CD4-positive, alpha-beta T cell treated with Interleukin-17A for 1 hour (primary cell): ENCODE results near the gene AQP12A.
"Not testable (repeated sequence)": the region's sequence is repeated elsewhere in the genome, so short reads cannot be mapped to it uniquely, and the experiment has no call there.

Experiments used
- DNase-seq: peaks from one replicate; pipeline ENCODE4 v3.0.0-alpha.2; 2020

Gene AQP12A

DNA sequence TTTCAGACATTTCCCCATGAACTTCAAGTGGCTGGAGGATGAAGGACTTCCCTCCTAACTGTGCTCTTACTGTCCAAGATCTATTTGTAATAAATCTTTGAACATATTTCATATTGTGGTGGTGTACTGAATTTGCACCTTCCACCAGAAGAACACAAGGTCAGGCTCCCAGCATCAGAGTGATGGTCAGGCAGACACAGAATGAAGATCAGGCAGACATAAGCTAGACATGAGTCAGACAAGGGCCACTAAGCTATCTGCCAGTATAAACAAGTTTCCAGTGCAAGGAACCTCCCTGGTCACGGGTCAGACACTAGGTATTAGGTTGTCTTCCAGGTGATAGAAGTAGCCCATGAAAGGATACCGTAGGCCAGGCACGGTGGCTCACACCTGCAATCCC lies 29.0 kb upstream of the AQP12A start:
- no peak for DNase-seq

DNA sequence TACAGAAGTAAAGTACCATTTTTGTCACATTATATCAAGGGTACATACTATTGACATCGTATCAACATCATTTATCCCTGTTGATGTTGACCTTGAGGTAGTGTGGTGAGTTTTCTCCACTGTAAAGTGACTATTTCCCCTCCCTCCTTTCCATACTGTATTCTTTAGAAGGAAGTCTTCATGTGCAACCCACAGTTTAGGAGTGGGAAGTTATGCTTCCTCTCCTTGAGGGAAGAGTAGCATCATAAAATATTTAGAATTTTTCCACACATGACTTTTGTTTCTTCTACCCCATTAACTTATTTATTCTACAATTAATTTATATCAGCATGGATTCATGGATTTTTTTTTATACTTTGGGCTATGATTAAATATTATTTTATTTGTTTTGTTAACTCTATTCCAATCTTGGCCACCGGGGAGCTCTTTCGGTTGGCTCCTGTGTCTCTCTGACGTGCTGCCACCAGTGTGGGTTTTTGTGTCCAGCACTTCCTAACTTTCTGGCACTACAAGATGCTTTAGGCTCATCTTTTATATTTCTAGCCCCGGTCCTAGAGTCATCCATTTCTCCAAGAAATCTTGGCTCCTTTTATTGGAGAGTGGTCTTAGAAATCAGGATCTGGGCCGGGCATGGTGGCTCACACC lies 28.0 kb upstream of the AQP12A start:
- no peak for DNase-seq

DNA sequence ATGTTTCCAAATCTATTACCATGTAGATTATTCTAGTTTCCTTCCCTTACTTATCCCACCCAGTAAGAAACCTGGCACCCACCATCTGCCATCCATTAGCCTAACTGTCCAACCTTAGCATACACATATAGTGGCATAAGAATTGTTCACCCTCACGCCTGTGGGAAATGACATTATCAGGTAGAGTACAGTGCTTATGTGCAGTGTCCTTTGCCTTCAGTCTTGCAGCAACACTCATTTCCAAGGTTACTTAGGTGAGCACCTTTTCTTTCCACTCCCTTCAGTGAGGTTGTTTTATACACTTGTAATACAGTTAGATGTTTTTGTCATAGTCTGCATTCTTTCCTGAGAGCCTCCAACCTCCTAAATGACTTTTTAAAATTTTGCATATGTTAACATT lies 27.0 kb upstream of the AQP12A start:
- DNase-seq, result no peak

DNA sequence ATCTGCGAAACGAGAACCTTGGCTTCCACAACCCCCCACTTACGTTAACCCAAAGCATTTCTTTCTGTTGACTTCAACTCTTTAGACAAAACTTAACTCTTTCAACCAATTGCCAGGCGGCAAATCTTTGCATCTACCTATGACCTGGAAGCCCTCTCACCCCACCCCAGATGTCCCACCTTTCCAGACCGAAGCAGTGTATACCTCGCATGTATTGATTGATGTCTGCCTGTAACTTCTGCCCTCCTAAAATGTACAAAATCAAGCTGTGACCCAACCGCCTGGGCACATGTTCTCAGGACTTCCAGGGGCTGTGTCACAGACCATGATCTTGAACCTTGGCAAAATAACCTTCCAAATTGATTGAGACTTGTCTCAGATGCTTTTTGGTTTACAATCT lies 21.3 kb upstream of the AQP12A start:
- DNase-seq, result no peak

DNA sequence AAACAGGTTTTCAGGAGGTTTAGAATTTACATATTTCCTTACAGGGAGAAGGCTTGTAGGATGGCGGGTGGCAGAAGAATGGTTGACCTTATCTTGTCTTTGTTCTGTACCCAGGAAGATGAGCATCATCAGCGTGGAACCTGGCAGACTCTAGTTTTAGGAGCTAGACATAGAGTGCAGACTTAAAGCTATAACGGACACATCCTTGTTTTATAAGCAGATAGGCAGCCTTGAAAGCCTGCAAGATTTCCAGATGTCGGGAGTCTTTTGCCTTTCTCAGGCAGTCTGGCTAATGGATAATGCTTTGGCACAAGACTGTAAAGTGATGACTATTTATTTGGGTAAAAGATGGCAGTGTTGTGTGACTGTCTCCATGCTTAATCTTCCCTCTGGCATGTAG lies 20.7 kb upstream of the AQP12A start:
- no peak for DNase-seq

DNA sequence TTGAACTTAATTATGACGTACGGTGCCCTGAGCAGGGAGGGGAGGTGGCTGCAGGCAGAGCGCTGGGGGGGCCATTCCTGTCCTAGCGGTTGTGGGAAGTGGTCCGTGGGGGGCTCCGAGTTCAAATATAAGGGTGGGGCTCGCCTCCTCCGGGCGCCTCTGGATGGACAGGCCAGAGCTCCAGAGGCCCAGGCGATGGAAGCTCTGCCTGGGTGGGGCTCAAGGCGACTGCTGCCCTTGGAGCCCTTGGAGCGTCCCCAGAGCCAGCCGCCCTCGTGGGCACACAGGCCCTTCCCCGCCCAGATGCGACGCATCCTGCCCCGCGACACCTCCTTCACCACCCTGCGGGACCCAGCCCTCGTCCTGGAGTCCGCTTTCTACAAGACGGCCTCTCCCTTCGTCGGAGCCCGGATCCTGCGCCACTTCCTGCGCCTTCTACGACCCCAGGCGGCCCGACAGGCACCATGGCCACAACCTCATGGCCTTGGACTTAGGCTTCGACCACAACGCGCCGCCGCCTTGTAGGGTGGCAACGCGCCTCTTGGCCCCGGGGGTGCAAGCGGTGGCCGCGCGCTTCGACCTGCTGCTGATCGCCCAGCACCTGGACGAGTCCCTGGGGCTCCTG lies 19.5 kb upstream of the AQP12A start:
- DNase-seq, result no peak

DNA sequence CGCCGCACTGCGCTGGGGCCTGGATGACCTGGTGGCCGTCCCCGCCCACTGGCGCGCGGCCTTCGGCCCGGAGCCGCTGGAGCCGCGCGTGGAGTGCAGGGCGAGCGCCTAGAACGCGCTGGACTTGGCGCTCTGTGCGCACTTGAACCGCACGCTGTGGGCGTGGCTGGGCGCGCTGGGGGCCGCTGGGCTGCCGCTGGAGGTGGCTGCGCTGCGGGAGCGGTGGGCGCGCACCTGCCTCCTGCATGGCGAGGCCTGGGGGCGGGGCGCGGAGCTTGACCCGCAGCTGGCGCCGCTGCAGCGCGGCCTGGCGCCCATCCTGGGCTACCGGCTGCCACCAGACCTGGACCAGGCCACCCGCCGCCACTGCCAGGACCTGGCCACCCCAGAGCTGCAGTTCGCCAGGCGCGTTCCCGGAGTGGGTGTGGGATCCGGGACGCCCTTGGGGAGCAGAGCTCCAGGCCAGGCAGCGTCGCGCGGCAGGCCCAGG lies 18.9 kb upstream of the AQP12A start:
- no peak for DNase-seq

DNA sequence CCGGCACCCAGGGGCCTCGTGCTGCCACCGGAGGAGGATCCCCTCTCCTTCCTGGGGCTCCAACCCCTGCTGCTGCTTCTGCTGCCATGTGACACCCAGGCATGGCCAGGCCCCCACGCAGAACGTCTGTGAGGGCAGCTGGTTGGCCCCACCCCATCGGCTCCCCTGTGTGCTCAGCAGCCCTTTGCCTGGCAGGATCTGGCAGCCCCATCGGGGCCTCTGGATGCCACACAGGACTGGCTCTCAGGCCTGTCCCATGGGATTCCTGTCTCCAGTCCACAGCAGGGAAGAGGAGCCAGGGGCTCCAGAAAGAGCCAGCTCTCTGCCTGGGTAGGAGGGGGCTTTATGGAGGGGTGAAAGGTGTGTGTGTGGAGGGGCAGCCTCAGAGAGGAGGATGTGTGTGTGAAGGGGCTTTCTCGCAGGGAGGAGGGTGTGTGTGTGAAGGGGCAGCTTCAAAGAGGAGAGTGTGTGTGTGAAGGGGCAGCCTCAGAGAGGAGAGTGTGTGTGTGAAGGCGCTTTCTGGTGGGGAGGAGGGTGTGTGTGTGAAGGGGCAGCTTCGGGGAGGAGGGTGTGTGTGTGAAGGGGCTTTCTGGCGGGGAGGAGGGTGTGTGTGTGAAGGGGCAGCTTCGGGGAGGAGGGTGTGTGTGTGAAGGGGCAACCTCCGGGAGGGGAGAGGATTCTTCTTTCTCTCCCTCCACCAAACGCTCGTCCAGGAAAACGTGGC lies 17.0 kb upstream of the AQP12A start:
- not testable (repeated sequence) for DNase-seq

DNA sequence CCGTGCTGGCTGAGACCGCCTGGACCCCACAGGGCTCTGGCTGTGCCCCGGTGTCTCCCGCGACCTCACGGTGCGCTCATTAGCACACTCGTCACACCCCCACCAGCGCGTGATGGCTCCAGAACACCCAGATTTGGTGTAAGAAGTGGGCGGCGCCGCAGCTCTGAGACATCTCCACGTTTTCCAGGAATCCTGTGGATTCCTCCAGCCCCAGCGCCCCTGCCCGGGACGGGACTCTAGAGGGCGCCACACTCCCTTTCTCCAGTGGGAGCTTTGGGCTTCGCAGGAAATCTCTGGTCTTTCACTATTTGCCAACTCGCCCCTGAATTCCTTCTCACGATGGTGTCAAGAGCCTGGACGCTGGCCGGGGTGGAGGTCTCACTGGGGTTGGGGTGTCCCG lies 16.3 kb upstream of the AQP12A start:
- DNase-seq, result not testable (repeated sequence)

DNA sequence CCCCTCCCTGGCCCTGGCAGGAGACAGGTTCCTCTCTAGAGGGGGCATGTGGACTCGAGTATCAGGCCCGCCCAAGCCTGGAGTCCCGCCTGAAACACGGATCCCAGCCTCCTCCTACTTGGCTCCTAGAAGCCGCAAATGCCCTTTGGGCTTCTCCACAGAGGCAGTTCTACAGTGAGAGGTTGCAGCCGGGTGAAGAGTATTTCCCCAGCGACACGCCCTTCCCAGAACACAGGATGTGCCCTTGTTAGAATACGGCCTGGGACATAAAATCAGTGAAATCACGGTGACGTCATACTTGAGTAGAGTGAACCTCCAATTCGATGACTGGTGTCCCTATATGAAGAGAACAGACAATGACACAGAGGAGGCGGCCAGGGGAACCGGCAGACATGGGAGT lies 13.6 kb upstream of the AQP12A start:
- not testable (repeated sequence) for DNase-seq

DNA sequence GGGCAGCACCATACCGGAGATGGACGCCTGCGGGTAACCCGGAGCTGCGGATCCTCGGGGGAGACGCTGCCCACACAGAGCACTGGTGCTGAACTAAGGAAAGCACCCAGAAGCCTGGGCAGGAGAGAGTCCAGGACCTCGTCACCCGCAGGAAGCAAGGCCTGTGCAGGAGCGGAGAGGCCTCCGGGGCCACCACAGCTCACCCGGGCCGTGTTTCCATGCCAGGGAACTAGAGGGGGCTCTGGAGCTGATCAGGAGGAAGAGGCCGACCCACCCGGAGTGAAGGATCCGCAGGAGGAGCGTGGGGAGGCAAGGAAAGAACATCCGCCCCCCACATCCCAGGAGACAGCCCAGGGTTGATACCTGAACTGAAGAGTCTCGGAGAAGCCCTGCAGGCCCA lies 12.8 kb upstream of the AQP12A start:
- DNase-seq, result not testable (repeated sequence)

DNA sequence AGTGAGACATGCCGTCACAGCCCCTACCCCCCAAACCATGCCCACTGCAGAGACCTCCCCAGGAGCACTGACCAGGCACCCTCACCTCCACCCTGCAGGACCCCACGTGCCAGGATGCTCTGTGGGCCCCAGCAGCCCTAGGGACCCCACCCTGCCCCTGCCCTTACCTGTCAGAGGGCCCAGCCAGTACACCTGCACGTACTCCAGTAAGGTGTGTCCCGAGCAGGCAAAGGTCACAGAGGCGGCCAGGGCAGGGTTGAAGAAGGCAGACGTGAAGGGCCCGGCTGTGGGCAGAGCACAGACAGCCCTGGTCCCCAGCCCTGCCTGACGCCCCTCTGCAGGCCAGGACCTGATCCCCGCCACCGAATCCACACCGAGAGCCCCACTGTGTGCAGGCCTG lies 11.5 kb upstream of the AQP12A start:
- DNase-seq, result not testable (repeated sequence)

DNA sequence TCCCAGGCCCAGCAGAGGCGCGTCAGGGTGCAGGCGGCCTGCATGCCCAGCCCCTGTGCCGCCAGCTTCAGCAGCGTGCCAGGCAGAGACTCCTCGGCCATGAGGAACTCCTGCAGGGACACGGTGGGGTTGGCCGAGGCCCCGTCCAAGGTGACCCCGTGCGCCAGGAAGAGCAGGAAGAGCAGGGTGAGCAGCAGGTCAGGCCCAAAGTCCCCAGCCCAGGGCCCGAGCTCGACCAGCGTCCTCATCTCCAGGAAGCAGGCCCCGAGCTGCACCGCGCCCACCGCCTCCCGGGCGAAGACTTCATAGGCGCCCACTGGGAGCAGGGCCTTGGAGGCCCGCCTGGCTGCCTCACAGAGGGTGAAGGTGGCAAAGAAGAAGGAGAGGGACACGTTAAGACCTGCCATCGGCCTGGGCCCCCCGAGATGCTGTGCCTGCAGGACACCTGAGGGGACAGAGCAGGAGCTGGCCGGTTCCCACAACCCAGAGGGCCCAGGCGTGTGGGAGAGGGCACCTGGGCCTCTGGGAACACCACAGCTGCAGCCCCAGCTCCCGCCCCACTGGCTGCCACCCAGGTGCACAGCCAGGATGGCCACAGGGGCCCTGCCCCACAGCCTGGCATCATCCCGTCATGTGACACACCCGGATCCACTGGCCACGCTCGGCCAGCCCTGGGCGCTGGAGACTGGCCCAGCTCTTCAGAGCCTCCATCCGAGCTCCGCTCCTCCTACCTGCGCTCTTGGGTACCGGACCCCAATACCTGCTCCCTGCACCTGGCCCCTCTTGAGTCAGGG lies 9.0 kb upstream of the AQP12A start, which contains the start of gene AQP12B:
Gene AQP12B (minus strand): TSS at position 455 of the 794 bp plus-strand sequence. CDS start 48 bp downstream, at position 407.
- not testable (repeated sequence) for DNase-seq

DNA sequence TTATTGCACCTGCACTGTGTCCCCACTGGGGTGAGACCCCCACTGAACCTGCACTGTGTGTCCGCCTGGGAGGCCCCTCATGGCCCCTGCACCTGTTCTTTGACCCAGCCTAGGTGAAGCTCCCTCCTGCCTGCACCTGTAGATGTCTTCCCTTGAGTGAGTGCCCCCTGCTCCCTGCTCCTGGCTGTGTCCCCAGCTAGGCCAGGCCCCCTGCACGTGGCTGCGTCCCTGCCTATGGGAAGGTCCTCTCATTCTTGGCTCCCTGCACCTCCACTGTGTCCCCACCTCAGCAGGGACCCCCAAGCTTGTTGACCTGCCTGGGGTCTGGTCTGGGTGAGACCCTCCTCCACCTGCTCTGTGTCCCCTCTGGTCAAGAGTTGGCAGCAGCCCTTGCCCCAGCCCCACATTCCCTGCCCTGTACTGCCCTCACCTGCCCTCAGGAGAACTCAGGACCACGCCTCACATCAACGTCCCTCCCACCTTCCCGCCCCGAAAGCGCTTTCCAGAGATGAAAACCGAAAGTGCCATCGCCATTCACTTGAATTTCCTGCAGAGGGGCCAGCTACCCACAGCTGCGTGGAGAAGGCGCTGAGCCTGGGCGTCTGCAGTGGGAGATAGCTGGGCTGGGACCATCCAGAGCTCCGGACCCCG lies 8.2 kb upstream of the AQP12A start:
- not testable (repeated sequence) for DNase-seq

DNA sequence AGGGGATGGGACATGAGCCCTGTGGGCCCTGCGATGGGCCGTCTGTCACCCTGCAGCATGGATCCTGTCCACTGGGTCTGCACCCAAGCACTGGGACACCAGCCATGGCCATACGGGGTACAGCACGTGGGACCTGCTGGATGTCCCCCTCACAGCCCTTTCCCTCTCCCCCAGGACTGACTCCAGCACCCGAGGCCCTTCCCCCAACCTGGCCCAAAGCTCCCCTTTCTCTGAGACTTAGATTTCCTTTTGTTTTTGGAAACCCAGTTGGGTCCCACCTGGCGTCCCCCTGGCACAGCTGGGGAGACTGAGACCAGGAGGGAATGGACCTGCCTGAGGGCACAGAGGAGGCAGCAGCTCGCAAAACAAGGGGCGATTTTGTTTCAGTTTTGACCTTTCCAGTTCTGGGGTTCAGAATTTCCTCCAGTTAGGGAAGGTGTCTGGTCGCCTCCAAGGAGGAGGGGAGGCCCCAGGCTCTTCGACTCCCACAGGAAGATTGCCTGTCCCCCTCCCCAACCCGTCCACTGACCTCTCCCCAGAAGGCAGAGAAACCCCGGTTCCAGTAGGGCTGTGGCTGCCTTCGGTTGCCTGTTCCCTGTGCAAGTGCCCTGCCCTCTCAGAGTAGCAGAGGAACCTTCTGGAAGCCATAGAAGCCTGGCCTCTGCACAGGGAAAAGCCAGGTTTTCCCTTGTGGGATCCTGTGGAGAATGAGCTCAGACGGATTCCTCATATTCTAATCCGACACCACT lies 7.5 kb upstream of the AQP12A start:
- DNase-seq, result not testable (repeated sequence)

DNA sequence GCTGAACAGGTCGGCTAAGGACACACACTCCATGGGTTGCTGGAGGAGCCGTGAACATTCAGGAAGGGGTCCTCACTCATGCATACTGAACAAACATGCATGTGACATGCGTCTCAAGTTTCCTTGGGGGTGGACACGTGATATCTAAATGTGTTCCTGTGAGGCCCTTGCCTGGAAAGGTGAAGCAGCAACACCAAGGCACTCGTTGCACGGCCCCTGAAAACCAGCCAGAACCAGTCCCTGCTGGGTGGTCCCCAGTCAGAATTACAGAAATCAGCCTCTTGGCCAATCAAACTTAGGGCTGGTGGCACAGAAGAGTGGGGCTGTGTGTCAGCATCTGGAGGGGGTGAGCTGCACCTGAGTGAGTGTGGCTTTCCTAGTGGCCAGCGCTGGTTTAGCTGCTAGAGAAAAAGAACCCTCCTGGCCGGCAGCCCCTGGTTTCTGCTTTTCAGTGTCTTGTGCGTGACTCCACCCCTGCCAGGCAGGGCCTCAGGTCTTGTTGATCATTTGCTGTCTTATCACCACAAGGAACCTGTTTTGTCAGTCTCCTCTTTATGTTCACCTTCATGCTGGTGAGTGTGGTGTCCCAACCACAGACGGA lies 5.8 kb upstream of the AQP12A start:
- no peak for DNase-seq

DNA sequence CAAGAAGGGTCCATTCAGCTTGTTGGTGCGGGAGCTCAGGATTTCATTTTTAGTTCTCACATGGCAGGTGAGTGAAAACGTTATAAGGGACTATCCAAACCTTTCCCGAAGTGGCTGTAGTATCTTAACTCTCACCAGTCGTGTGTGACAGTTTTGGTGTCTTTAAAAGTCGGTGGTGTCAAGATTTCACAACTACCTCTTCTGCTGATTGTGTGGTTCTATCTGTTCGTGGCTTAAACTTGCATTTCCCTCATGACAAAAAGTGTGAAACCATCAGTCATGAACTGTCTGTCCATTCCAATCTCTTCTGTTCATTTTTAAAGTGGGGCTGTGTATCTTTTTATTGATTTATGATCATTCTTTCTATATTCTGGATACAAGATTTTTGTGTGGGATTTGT lies 5.2 kb upstream of the AQP12A start:
- DNase-seq, result no peak

DNA sequence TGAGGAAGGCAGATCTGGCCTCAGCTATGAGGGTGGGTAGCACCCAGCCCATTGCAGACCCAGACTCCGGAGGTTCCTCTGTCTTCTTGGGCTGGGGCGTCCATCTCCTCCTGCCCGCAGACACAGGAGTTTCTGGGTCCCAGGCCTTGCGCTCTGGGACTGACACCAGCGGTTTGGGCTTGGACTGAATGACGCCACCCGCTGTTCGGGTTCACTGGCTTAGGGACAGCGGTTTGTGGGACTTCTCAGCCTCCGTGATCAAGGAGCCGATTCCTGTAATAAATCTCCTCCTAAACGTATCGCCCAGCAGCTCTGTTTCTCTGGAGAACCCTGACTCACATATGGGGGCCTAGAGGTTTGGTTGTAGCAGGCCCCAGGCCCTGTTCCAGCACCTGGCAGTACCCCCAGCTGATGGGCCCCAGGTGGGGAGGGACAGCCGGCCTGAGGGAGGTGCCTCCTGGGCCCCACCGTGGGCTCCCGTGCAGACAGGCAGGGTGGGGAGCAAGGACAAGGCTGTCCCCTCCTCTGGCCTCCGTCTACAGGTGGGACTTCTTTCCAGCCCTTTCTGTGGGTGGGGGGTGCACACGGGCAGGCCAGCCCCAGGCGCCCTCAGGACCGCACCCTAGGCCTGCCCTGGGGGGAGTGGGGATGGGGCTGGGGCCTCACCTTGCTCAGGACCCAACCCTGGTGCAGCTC lies 4.5 kb upstream of the AQP12A start:
- no peak for DNase-seq

DNA sequence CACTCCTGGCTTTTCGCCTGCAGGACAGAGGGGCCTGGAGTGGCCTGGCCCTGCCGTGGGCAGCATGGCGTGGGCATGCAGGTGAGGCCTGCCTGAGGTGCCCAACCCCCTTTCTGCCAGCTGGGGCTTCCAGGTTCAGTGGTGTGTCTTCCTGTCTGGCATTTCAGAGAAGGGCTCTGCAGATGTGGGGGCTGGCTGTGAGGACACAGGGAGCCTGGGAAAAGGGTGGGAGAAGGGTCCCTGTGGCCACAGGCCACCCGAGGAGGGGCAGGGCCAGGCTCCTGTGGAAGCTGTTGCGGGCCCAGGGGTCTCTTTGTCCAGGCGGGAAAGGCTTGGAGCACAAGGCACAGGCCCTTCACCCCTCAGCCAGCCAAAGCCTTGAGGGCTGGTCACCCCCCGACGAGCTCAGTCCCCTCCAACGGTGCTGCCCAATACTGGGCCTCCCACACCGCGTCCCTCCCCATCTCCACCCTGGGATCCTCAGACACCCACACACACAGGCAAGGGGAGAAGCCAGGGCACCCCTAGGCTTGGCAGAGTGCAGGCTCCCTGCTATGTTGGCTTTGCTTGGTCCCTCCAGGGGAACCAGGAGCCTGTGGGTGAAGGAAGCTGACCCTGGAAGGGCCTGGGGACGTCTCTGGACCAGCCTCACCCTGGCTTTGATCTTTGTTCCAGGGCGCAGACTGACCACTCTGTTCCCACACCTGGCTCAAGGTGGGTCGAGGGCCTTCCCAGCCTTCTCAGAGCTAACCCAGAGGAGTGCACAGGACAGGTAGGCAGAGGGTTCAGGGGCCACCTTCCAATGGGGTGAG lies 3.7 kb upstream of the AQP12A start:
- no peak for DNase-seq

DNA sequence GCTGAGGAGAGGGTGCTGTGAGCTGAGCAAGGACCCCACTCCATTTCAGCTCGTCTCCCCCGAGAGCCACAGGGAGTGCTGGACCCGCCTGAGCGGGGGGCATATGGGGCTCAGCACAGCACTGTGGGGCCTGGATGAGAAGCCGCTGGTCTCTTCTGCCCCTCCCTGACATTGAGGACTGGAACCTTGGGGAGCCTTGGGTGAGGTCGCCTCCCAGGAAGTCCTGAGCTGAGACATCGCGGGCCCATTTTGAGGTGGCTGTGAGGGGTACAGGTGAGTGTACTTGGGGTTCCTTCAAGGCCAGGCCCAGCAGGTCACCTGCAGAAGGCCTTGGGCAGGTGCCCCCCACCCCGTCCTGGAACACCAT lies 3.1 kb upstream of the AQP12A start:
- no peak for DNase-seq
